ENCODE measurements around the gene PRR5. TPM values are rescaled to one million over a fixed set of nuclear protein-coding genes. Genes with fewer than 3 reads are reported as not detected.

The PRR5 gene
- total RNA-seq, 1 experiment from 2014 or later: 11.8 TPM

- Mint-ChIP-seq H3K27ac (no peak overlapping the region), H3K4me3 (0 out of 5 replicates have a peak overlapping the region, but pooled peaks of 1 of the 2 experiments have one; percentile 23), H3K36me3 (ENCODE audit: insufficient read depth in 1 of 3, low read depth in 3 of 3) (no peaks in the 10 kb centered on the region; a peak in 2 of 7 replicates), H3K4me1 (peaks cover 15 to 20% of the 10 kb centered on the region in 2 experiments), H3K27me3 (ENCODE audit: low read depth) (peaks cover 58% of the 10 kb centered on the region), H3K9me3 (peaks cover 0 to 3% of the 10 kb centered on the region in 2 experiments; a peak in 2 of 5 replicates)
- H4K91ac ChIP-seq (ENCODE audit: insufficient read length, low read depth, low read length): no peak overlapping the region
- H3K79me2 ChIP-seq (ENCODE audit: insufficient read depth, low read length): no peaks in the 10 kb centered on the region
- no peak overlapping the region for H3K23ac ChIP-seq (ENCODE audit: insufficient read length, low read depth, low read length)
- no peak overlapping the region for H3K14ac ChIP-seq (ENCODE audit: insufficient read depth, low read length)
- no peak overlapping the region for H2BK120ac ChIP-seq (ENCODE audit: low read depth, low read length, poor library complexity, severe bottlenecking)
- H3K4me2 ChIP-seq (ENCODE audit: insufficient read depth, insufficient read length, low read length): no peak overlapping the region
- no peak overlapping the region for H3K18ac ChIP-seq (ENCODE audit: insufficient read length, low read depth, low read length)
- no peak overlapping the region for H4K8ac ChIP-seq (replicated peaks; ENCODE audit: insufficient read length, low read depth, low read length)
- H3T11ph ChIP-seq (ENCODE audit: low read length): no peak overlapping the region
- no peaks in the 10 kb centered on the region for H3K79me1 ChIP-seq (ENCODE audit: insufficient read depth, low read depth, low read length, poor library complexity, severe bottlenecking)
- H3K27ac ChIP-seq (ENCODE audit: insufficient read length, low read depth, low read length): no peak overlapping the region
- H2BK15ac ChIP-seq (ENCODE audit: low read depth, low read length): no peak overlapping the region
- H3K23me2 ChIP-seq (ENCODE audit: insufficient read length, low read depth, low read length, poor library complexity, severe bottlenecking): no peaks in the 10 kb centered on the region
- no peaks in the 10 kb centered on the region; the same call in 1 of the 2 replicates for H3K4me1 ChIP-seq (ENCODE audit: insufficient read depth, low read length)
- H4K20me1 ChIP-seq (ENCODE audit: control insufficient read depth, insufficient read depth, insufficient read length): no peaks in the 10 kb centered on the region
- no peak overlapping the region for H2AFZ ChIP-seq (ENCODE audit: low read length)
- H2BK20ac ChIP-seq (ENCODE audit: low read depth, low read length, poor library complexity, severe bottlenecking): no peak overlapping the region
- no peak overlapping the region for H3K56ac ChIP-seq (ENCODE audit: insufficient read length, low read depth, low read length)
- no CpG with 5 or more reads among the region's 14 CpGs for WGBS (ENCODE audit: extremely low coverage, insufficient read length, low lambda C conversion rate)
- no peak for TF ChIP-seq CTCF (conservative IDR thresholded peaks at IDR 0.05)
- H3K4ac ChIP-seq (ENCODE audit: low read depth, low read length): no peak overlapping the region
- H4K5ac ChIP-seq (ENCODE audit: insufficient read length, low read depth, low read length): no peak overlapping the region
- no peak overlapping the region for H2BK5ac ChIP-seq (ENCODE audit: insufficient read length, low read length)
- H2BK12ac ChIP-seq (ENCODE audit: insufficient read length, low read depth, low read length): no peak overlapping the region
- no peak overlapping the region for H2AK5ac ChIP-seq (ENCODE audit: insufficient read length, low read length)
- no peak overlapping the region for H3K9ac ChIP-seq (ENCODE audit: extremely low read depth, insufficient read length, low read length)
- no peaks in the 10 kb centered on the region for H3K27me3 ChIP-seq (ENCODE audit: insufficient read depth, low read length)
- no peaks in the 10 kb centered on the region for H3K9me3 ChIP-seq (ENCODE audit: control insufficient read depth, low read depth, low read length)
- DNase-seq: no peak
These were observed 40.1 kb upstream of the PRR5 start for GRCh38 chr22:44661659-44662569.
